AML-193 (cell line): Measurements from ENCODE around the gene IL1RAPL1.

Source experiments
- DNase-seq, 2 experiments: peaks; one replicate each; lab custom pipeline; 2025; lab: John Stamatoyannopoulos, UW

IL1RAPL1 gene

GRCh38 chrX:29903360-29903759 is 1316.1 kb downstream of the IL1RAPL1 start:
- DNase-seq = no peak

GRCh38 chrX:29911673-29912072 is 1324.4 kb downstream of the IL1RAPL1 start:
- DNase-seq = no peak

GRCh38 chrX:29913647-29914046 is 1326.4 kb downstream of the IL1RAPL1 start:
- no peak for DNase-seq

- DNase-seq = no peak
These were observed 1335.4 kb downstream of the IL1RAPL1 start for GRCh38 chrX:29922607-29923006.

DNA sequence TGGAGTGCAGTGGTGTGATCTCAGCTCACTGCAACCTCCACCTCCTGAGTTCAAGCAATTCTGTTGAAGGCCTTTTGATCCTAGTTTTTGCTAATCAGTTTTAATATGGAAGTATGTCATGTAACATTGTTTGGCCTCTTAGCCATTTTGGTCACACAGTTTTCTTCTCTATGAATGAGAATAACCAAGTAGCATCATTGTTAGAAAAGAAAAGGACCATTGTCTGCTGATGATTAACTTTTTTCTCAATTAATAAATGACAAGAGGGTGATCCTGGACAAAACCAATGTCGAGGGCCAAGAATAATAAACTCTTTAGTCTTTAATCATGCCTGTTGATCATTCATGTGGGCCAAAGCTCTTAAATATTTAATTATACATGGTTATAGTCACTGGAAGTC is 1338.8 kb downstream of the IL1RAPL1 start:
- DNase-seq = no peak

DNA sequence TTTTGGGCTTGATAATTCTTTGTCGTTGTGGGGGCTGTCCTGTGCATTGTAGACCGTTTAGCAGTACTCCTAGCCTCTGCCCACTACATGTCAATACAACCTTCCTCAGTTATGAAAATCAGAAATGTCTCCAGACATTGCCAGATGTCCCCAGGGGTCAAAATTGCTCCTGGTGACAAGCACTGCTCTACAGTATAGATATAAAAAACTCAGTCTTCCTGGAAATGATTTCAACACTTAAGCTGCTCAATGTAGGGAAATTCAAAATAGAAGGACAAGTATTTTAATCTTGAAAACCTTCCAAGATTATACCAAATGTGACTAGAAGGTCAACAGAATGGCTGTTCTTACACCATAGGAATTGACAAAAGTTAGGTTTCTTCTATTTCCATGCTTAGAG is 1339.4 kb downstream of the IL1RAPL1 start:
- DNase-seq = no peak

- DNase-seq = no peak
These were observed 1348.2 kb downstream of the IL1RAPL1 start for GRCh38 chrX:29935455-29935854.

DNA sequence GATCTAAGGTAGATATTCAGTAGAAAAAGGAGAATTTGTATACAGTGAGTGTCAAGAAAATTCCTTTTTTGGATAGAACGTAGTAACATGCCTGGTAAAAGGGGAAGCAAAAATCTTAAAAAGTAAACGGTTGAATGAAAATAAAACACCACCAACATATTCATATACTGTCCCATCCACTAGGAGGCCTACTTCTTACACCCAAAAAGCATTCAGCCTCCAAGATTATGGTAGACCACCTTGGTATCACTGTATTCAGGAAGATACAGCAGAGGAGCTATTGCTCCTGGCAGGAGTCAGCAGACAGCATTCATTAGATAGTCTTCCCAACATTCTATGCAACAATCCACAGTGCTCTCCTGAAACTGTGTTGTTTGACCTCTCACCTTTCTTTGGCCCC is 1353.5 kb downstream of the IL1RAPL1 start:
- DNase-seq = no peak

GRCh38 chrX:29941287-29941686 is 1354.0 kb downstream of the IL1RAPL1 start:
- no peak for DNase-seq

DNA sequence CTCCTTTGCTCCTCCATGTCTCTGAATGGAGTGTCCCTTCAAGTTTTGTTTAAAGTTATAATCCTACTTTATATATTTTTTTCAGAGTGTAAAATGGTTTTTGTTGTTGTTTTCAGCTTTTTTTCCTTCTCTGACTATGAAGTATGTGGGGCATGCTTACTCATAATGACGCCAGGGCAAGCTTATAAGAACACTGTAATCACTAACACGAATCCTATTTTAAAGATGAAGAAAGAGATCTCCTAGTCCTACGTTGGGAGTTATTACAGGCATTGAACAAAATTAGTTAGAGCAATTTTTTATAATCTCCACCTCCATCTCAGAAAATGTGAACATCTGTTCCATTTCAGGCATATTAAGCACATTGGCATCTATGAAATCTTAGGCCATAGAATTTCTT is 1360.0 kb downstream of the IL1RAPL1 start:
- DNase-seq = no peak

DNA sequence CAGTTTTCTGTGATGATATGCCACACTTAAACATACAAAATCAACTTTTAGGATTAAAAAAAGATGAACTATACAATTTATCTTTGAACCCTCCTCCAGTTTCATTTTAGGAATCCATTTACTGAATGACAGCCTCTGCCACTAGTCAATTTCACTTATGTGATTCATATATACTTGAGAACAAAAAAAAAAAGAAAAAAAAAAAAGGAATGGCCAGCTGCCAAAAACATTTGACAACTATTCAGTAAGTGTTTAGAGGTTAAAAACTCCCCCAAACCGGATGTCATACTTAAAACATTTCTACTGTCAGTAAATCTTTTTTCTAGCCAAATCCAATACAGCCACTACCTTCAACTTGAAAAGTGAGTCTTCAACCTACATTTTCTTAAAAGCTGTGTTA is 1361.4 kb downstream of the IL1RAPL1 start:
- DNase-seq = no peak

DNA sequence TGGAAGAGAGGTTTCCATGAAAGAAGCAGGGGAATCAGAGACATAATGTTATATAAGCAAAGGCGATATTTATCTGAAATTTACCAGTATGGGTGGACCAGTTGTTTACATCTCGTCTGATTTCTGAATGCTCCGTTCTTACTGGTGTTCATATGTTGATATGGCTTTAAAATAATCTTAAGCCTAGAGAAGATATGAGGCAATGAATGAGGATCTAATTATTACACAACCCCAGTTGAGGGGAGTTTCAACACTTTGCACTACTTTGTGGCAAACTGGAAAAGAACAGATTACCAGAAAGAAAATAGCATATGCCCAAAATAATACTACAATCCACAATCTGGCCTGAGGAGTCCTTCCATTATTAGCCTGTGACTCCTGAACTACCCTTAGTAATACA is 1364.8 kb downstream of the IL1RAPL1 start:
- DNase-seq = peak; percentile 0 to 7

- DNase-seq = no peak
These were observed 1374.8 kb downstream of the IL1RAPL1 start for GRCh38 chrX:29962061-29962460.

- DNase-seq = no peak
These were observed 1378.4 kb downstream of the IL1RAPL1 start for GRCh38 chrX:29965634-29966033.

DNA sequence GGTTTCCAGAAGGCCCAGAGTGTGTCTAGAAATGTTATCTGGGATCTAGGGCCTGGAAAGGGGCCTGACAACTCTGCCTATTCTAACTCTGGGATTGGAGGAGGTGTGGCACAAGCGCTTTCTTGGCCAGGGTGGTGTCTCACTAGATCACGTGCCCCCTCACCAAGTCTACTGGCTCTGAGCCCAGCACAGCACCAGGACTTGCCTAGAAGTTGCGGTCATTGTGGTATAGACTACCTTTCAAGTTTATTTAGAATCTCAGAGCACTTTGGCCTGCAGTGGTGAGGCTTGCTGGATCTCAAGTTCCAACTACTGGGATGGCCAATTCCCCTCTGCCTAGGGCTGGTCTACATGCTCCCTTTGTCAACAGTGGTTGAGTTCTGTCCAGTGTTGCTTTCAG is 1404.8 kb downstream of the IL1RAPL1 start:
- no peak for DNase-seq

DNA sequence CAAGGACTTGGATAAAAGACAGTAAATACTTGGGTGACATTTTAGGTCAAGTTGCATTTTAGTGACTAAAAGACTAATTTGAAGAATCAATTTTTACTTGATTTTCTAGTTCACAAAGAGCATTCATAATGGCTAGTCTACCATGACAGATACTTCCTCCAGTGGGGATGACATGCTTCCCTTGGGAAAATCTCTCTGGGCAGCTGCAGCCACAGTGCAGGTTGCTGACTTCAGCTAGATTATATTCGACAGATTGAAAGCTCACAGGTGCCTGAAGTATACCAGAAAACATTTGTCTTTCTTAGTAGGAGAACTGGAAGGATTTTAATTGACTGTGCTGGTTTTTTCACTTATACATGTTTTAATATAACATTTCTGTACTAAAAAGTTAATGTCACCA is 1418.6 kb downstream of the IL1RAPL1 start:
- no peak for DNase-seq
